ENCODE results near the gene HOXB3.

HOXB3 gene

GRCh38 chr17:48624544-48625494 lies 34.8 kb upstream of the HOXB3 start:
- Histone ChIP-seq H3K4me3 (ENCODE audit: extremely low read depth, insufficient read depth, low read length, poor library complexity, severe bottlenecking) (peak overlapping the region; percentile 34), H3K27ac (ENCODE audit: low read depth, low read length, severe bottlenecking) (peak overlapping the region; percentile 64), H3K4me1 (ENCODE audit: control insufficient read depth, insufficient read depth, low read length, poor library complexity, severe bottlenecking) (peaks cover 5% of the 10 kb centered on the region), H3K36me3 (ENCODE audit: control insufficient read depth, insufficient read depth, low read length) (no peaks in the 10 kb centered on the region), H3K9me3 (ENCODE audit: control insufficient read depth, low read length) (no peaks in the 10 kb centered on the region)
- 0 to 1% methylated on average over 32 to 33 of the region's 66 CpGs for WGBS, 2 experiments (ENCODE audit: insufficient coverage in 2 of 2)

DNA sequence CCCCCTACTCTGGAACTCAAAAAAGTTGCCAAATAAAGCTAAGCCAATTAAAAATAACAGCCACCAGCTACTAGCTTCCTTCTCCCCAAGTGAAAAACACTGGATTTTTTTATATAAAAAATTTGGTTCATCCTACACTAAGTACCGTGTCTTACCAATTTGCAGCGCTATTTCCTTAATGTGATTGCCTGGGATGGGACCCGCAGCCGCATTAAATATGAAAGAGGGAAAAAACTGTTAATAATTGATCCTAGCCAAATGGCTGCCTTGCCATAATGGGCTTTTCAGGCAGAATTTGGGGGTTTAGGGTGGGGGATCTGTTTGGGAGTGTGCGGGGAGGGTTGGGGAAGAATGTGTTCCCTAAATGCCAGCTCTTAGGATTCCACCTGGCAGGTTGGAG lies 34.1 kb upstream of the HOXB3 start:
- Histone ChIP-seq H3K4me1 (ENCODE audit: control insufficient read depth, insufficient read depth, low read length, poor library complexity, severe bottlenecking) (peaks cover 5% of the 10 kb centered on the region), H3K4me3 (ENCODE audit: extremely low read depth, insufficient read depth, low read length, poor library complexity, severe bottlenecking) (peak overlapping the region; percentile 9)

GRCh38 chr17:48623583-48623982 lies 33.5 kb upstream of the HOXB3 start:
- Histone ChIP-seq H3K36me3 (ENCODE audit: control insufficient read depth, insufficient read depth, low read length) (no peaks in the 10 kb centered on the region), H3K4me3 (ENCODE audit: extremely low read depth, insufficient read depth, low read length, poor library complexity, severe bottlenecking) (peak overlapping the region; percentile 9), H3K9me3 (ENCODE audit: control insufficient read depth, low read length) (no peaks in the 10 kb centered on the region), H3K4me1 (ENCODE audit: control insufficient read depth, insufficient read depth, low read length, poor library complexity, severe bottlenecking) (peaks cover 10% of the 10 kb centered on the region), H3K27ac (ENCODE audit: low read depth, low read length, severe bottlenecking) (no peak overlapping the region)
- WGBS, 2 experiments (ENCODE audit: insufficient coverage in 2 of 2): 8 to 19% methylated on average over 2 to 3 of the region's 4 CpGs

More for the DNA sequence above, 34.1 kb upstream of the HOXB3 start:
- Histone ChIP-seq H3K36me3 (ENCODE audit: control insufficient read depth, insufficient read depth, low read length) (no peaks in the 10 kb centered on the region), H3K27ac (ENCODE audit: low read depth, low read length, severe bottlenecking) (no peak overlapping the region), H3K9me3 (ENCODE audit: control insufficient read depth, low read length) (no peaks in the 10 kb centered on the region)
- WGBS, 2 experiments (ENCODE audit: insufficient coverage in 2 of 2): 9% methylated on average over 1 of the region's 5 CpGs; no CpG with 5 or more reads in 1 of the 2 experiments

DNA sequence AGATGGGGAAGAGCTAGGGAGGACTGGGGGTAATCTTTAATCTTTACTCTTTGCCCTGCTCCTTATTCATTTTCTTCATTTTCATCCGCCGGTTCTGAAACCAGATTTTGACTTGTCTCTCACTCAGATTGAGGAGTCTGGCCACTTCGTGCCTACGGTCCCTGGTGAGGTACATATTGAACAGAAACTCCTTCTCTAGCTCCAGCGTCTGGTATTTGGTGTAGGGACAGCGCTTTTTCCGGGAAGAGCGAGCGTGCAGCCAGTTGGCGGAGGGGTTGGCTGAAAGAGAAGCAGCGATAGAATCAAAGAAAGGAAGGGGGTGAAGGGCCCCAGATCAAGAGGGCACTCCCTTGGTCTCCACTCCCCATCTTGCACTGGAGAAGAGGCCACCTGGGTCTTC lies 32.8 kb upstream of the HOXB3 start:
- Histone ChIP-seq H3K36me3 (ENCODE audit: control insufficient read depth, insufficient read depth, low read length) (no peaks in the 10 kb centered on the region), H3K27ac (ENCODE audit: low read depth, low read length, severe bottlenecking) (no peak overlapping the region), H3K9me3 (ENCODE audit: control insufficient read depth, low read length) (no peaks in the 10 kb centered on the region), H3K4me3 (ENCODE audit: extremely low read depth, insufficient read depth, low read length, poor library complexity, severe bottlenecking) (no peak overlapping the region), H3K4me1 (ENCODE audit: control insufficient read depth, insufficient read depth, low read length, poor library complexity, severe bottlenecking) (peaks cover 10% of the 10 kb centered on the region)
- 9 to 14% methylated on average over 9 to 11 of the region's 11 CpGs for WGBS, 2 experiments (ENCODE audit: insufficient coverage in 2 of 2)

DNA sequence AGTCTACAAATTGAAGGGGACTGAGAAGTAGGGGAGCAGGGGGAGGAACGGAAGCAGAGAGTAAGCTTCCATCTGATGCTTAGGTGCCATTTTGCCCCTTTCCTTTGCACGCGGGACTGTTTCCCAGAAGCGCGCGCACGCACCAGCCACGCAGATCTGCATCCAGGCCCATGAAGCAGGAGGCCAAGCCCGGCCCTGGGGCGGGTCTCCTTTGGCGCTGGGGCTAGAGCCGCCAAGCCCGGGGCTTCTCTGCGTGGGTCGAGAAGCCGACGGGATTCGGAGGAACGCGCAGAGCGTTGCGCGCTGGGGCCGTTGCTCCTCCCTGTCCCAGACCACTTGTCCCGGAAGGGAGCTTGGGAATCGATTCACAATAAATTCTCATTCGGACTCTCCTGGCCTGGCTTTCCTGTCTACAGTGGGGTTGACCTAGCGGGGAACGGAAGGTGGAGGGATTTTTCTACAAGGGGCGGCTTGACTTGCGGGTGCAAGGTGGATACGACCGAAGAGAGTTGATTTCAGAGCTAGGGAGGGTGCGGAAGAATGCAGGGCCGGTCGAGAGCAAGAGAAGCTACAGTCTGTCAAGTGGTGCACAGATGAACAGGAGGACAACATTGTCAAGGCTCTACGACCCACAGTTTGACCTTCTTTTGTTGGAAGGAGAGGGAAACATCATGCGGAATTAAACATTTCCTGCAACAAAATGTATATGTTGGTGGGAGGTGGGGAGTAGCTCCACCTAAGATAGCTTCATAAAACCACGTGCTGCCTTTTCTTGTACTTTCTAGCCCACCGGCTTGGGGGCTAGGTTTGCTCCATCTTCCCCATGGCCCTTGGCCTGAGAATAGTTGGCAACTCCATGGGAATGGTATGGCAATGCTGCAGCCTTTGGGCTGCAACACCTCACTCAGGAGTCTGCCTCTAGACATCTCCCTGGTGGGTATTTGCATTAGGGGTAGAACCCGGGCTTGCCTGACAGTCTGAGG lies 31.7 kb upstream of the HOXB3 start:
- H3K27ac ChIP-seq (ENCODE audit: low read depth, low read length, severe bottlenecking): no peak overlapping the region
- H3K36me3 ChIP-seq (ENCODE audit: control insufficient read depth, insufficient read depth, low read length): no peaks in the 10 kb centered on the region
- WGBS, 2 experiments (ENCODE audit: insufficient coverage in 2 of 2): 6 to 8% methylated on average over 34 to 36 of the region's 41 CpGs
- peaks cover 10% of the 10 kb centered on the region for H3K4me1 ChIP-seq (ENCODE audit: control insufficient read depth, insufficient read depth, low read length, poor library complexity, severe bottlenecking)
- H3K9me3 ChIP-seq (ENCODE audit: control insufficient read depth, low read length): no peaks in the 10 kb centered on the region
- no peak overlapping the region for H3K4me3 ChIP-seq (ENCODE audit: extremely low read depth, insufficient read depth, low read length, poor library complexity, severe bottlenecking)

GRCh38 chr17:48620461-48621139 lies 30.6 kb upstream of the HOXB3 start:
- H3K4me1 ChIP-seq (ENCODE audit: control insufficient read depth, insufficient read depth, low read length, poor library complexity, severe bottlenecking): peaks cover 5% of the 10 kb centered on the region
- H3K27ac ChIP-seq (ENCODE audit: low read depth, low read length, severe bottlenecking): no peak overlapping the region
- no peaks in the 10 kb centered on the region for H3K9me3 ChIP-seq (ENCODE audit: control insufficient read depth, low read length)
- WGBS, 2 experiments (ENCODE audit: insufficient coverage in 2 of 2): 4 to 13% methylated on average over 3 to 4 of the region's 6 CpGs
- H3K36me3 ChIP-seq (ENCODE audit: control insufficient read depth, insufficient read depth, low read length): no peaks in the 10 kb centered on the region
- no peak overlapping the region for H3K4me3 ChIP-seq (ENCODE audit: extremely low read depth, insufficient read depth, low read length, poor library complexity, severe bottlenecking)

GRCh38 chr17:48619826-48620449 lies 29.9 kb upstream of the HOXB3 start:
- Histone ChIP-seq H3K4me3 (ENCODE audit: extremely low read depth, insufficient read depth, low read length, poor library complexity, severe bottlenecking) (no peak overlapping the region), H3K27ac (ENCODE audit: low read depth, low read length, severe bottlenecking) (peak overlapping the region; percentile 50), H3K36me3 (ENCODE audit: control insufficient read depth, insufficient read depth, low read length) (no peaks in the 10 kb centered on the region), H3K4me1 (ENCODE audit: control insufficient read depth, insufficient read depth, low read length, poor library complexity, severe bottlenecking) (peaks cover 5% of the 10 kb centered on the region), H3K9me3 (ENCODE audit: control insufficient read depth, low read length) (no peaks in the 10 kb centered on the region)
- WGBS, 2 experiments (ENCODE audit: insufficient coverage in 2 of 2): 4% methylated on average over 22 to 28 of the region's 32 CpGs

DNA sequence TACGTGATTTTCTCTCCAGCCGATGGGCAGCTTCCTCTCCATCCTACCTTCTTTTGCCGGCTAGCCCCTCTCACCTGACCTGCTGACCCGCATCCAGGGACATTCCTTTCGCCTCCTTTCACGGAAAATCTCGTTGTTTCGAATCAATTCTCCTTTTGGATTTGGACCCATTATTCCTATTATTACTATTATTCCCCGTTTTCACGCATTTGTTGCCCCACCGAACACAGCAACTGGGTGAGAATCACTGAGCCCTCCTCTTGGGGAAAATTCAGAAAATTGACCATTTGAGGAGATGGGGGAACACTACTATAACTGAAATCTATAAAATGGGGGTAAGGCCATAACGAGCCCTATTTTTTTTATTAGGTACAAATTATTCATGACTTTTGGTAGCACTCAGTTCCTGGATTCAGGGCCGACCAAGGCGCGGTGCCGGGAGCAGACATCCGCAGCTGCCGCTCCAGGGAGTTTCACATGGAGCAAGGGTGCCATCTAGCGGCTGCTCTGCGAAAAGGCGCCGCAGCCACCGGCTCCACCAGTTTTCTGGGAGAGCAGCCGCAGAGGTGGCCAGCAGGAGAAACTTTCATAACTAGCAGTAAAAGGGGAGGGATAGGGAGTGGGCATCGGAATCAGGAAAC lies 28.3 kb upstream of the HOXB3 start:
- peak overlapping the region; percentile 17 for H3K4me3 ChIP-seq (ENCODE audit: extremely low read depth, insufficient read depth, low read length, poor library complexity, severe bottlenecking)
- H3K36me3 ChIP-seq (ENCODE audit: control insufficient read depth, insufficient read depth, low read length): no peaks in the 10 kb centered on the region
- H3K27ac ChIP-seq (ENCODE audit: low read depth, low read length, severe bottlenecking): no peak overlapping the region
- H3K4me1 ChIP-seq (ENCODE audit: control insufficient read depth, insufficient read depth, low read length, poor library complexity, severe bottlenecking): peaks cover 5% of the 10 kb centered on the region
- WGBS, 2 experiments (ENCODE audit: insufficient coverage in 2 of 2): 1% methylated on average over 17 to 19 of the region's 25 CpGs
- no peaks in the 10 kb centered on the region for H3K9me3 ChIP-seq (ENCODE audit: control insufficient read depth, low read length)

- WGBS, 2 experiments (ENCODE audit: insufficient coverage in 2 of 2): 3% methylated on average over 38 to 39 of the region's 43 CpGs
- Histone ChIP-seq H3K36me3 (ENCODE audit: control insufficient read depth, insufficient read depth, low read length) (no peaks in the 10 kb centered on the region), H3K4me3 (ENCODE audit: extremely low read depth, insufficient read depth, low read length, poor library complexity, severe bottlenecking) (no peak overlapping the region), H3K27ac (ENCODE audit: low read depth, low read length, severe bottlenecking) (no peak overlapping the region), H3K9me3 (ENCODE audit: control insufficient read depth, low read length) (no peaks in the 10 kb centered on the region), H3K4me1 (ENCODE audit: control insufficient read depth, insufficient read depth, low read length, poor library complexity, severe bottlenecking) (peaks cover 5% of the 10 kb centered on the region)
These were observed 27.6 kb upstream of the HOXB3 start for GRCh38 chr17:48617471-48618255.

All from mesodermal cell (in vitro differentiated cells).